Astrocyte of the spinal cord (primary cell): Measurements from ENCODE around the gene MYBPC3.
A peak's percentile ranks its signal among the peaks of the same experiment; 100 is the strongest.

Experiments used
- DNase-seq: peaks from one replicate; pipeline ENCODE4 v3.0.0; 2011; ENCODE audit warnings: low read depth, low spot score
- H3K4me3 ChIP-seq: 2 replicates; pipeline ENCODE4 v1.5.1; 2011; ENCODE audit warnings: low read depth, mild to moderate bottlenecking, low read length, moderate library complexity
- in situ Hi-C: cut with HindIII; loops from 2 replicates; pipeline ENCODE4 v1.10.0; 2017; ENCODE audit warnings: low sequenced_read_pairs
- TF ChIP-seq, protein P1 (sequence below): IDR thresholded peaks from 2 replicates; pipeline ENCODE4 v1.5.1; 2012; ENCODE audit warnings: low read depth, mild to moderate bottlenecking, low read length, inconsistent platforms

Gene MYBPC3

DNA sequence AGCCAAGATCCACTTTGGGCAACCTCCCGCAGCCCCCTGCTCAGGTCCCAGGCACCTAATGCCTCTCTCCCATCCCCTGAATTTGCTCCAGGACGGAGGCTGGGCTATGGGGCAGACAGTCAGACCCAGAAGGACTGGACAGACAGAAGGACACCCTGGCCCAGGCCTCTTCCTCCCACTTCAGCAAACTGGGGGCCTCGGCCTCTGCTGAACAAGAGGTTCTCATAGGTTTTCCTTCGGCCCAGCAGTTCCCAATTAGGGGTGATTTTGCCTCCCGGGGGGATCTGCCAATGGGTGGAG, 22.2 kb upstream of the MYBPC3 start:
- in situ Hi-C loops, result no loop called here
- DNase-seq, result no peak
- no peak overlapping the region for H3K4me3 ChIP-seq

DNA sequence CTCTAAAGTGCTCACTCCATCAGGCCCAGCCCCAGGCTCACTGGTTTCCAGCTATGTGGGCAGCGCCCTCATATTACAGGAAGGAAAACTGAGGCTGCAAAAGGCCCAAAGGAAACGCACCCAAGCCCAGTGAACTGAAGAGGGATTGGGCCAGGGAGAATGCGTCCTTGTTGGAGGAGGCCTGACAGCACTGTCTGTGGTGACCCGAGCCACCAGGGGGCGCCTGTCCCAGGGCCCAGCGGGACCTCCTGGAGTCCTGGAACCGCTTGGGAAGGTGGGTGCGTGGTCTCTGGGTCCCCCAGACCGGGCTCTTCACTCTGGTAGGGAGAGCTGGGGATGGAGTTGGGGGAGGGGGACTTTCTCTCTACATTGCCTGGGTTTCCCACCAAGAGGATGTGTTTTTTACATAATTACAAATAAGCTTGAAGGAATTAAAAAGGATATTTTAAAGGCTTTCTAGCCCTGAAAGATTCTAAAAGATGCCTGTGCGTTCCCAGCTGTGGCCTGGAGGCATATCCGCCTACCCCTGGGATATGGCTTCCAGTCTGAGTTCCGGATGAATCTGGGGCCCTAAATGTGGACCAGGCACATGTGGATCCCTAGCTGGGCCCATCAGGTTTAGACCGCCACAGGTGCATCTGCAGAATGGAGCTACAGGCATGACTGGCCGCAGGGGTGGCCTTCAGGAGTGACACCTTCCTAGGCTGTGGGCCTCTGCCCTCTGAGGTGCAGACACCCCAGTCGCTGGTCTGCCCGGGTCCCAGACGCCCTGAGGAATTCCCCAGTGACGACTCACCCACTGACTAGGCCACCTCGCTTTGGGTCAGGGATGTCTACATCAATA, 21.6 kb upstream of the MYBPC3 start:
- in situ Hi-C loops, result no loop called here
- TF ChIP-seq, protein P1, sequence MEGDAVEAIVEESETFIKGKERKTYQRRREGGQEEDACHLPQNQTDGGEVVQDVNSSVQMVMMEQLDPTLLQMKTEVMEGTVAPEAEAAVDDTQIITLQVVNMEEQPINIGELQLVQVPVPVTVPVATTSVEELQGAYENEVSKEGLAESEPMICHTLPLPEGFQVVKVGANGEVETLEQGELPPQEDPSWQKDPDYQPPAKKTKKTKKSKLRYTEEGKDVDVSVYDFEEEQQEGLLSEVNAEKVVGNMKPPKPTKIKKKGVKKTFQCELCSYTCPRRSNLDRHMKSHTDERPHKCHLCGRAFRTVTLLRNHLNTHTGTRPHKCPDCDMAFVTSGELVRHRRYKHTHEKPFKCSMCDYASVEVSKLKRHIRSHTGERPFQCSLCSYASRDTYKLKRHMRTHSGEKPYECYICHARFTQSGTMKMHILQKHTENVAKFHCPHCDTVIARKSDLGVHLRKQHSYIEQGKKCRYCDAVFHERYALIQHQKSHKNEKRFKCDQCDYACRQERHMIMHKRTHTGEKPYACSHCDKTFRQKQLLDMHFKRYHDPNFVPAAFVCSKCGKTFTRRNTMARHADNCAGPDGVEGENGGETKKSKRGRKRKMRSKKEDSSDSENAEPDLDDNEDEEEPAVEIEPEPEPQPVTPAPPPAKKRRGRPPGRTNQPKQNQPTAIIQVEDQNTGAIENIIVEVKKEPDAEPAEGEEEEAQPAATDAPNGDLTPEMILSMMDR, result peak; percentile 97
- DNase-seq, result peak; percentile 67
- no peak overlapping the region for H3K4me3 ChIP-seq

More for the DNA sequence above, 22.2 kb upstream of the MYBPC3 start:
- TF ChIP-seq, protein P1, result no peak

DNA sequence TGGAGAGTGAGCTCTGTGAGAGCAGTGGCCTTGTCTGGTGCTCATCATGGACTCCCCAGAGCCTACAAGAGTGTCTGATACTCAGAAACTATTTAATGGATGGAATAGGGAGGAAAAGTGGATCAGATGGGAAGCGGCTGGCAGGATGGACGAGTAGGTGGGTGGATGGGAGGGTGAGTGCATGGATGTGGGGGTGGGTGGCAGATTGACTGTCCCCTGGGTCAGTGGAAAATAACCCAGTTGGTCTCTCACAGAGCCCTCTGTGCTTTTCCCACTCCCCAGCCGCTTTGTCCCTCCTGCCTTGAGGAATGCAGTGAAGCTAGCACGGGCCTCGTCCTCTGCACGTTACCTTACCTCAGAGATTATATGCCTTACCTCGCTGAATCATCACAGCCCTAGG, 19.9 kb upstream of the MYBPC3 start:
- TF ChIP-seq, protein P1, result no peak
- in situ Hi-C loops, result no loop called here
- no peak for DNase-seq
- no peak overlapping the region for H3K4me3 ChIP-seq

DNA sequence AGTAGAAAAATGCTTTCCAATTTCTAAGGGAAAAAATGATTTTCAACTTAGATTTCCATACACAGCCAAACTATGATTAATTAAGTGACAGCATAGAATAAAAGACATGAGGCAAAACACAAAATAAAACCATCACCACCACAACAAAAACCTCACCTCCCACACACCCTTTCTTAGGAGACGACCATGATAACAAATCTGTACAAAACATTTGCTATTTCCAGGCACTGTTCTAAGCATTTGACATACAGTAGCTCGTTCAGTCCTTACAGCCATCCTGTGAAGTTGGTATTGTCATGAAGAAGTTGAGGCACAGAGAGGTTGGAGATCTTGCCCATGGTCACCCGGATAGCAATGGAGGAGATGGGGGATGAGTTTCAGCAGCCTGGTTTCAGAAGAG, 17.2 kb upstream of the MYBPC3 start:
- in situ Hi-C loops, result no loop called here
- no peak overlapping the region for H3K4me3 ChIP-seq
- TF ChIP-seq, protein P1, result no peak
- no peak for DNase-seq

DNA sequence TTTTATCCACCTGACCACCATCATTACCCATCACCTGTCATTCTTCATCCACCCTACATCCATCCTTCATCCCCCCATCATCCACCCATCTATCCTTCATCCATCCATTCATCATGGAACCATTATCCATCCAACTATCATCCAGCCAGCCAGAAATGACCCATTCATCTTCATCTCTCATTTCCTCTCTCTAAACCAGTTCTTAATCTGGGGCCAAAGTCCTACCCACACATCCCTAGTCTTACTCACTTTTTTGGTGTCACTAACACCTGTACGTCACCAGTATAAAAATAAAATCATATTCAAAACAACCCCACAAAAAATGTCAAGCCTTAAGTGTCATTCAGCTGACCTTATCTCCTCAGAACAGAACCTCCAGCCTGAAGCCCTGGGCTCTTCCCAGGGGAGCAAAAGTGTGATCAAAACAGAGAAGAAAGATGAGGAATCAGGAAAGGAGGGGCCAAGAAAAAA, 13.6 kb upstream of the MYBPC3 start:
- DNase-seq, result no peak
- TF ChIP-seq, protein P1, result no peak
- in situ Hi-C loops, result no loop called here
- no peak overlapping the region for H3K4me3 ChIP-seq

DNA sequence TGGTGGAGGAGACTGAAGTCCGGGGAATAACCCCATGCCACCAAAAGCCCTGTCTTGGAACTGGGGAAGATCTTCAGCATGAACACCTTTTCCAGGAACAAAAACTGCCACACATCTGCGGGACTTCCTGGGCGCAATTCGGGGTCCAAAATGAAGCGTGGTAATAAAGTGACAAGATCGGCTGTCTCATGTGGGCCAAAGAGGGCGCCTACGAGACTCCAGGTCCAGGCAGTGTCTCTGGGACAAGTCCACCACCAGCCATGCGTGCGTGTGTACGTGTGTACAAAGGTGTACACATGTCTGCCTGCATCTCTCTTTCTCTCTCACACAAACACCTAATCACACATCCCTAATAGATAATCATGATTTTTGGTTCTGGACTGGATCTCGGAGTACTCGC, 8.9 kb upstream of the MYBPC3 start:
- TF ChIP-seq, protein P1, result no peak
- in situ Hi-C loops, result no loop called here
- no peak overlapping the region for H3K4me3 ChIP-seq
- DNase-seq, result no peak
